Prostate gland (tissue), 2 donors: ENCODE measurements around the gene PTGDS. TPM values are rescaled to one million over a fixed set of nuclear protein-coding genes. Genes with fewer than 3 reads are reported as not detected.

Experiments
- DNase-seq: peaks from one replicate; pipeline ENCODE4 v3.0.0-alpha.2; 2019; ENCODE audit warnings: low spot score
- H3K27ac ChIP-seq, 2 donors: fragments of 200-600 bp; sonication (generic); 2 replicates each; pipeline ENCODE4 v1.5.1; 2017 to 2019
- H3K27me3 ChIP-seq: fragments of 200-600 bp; sonication (generic); replicated peaks from 2 replicates; pipeline ENCODE4 v1.5.1; 2019; ENCODE audit not compliant: insufficient read depth
- H3K36me3 ChIP-seq, 2 donors: fragments of 200-600 bp; sonication (generic); 1 replicate in 1 of 2; 2 replicates in 1 of 2; pipeline versions ENCODE4 v1.5.1 to v1.8.1; 2017 to 2019
- H3K4me1 ChIP-seq: fragments of 200-600 bp; sonication (generic); replicated peaks from 2 replicates; pipeline ENCODE4 v1.5.1; 2019
- H3K4me3 ChIP-seq, 2 donors: fragments of 200-600 bp; sonication (generic); 2 replicates each; pipeline ENCODE4 v1.5.1; 2017 to 2019
- H3K9me3 ChIP-seq: fragments of 200-600 bp; sonication (generic); 2 replicates; pipeline ENCODE4 v1.5.1; 2017
- POLR2A ChIP-seq: fragments of 450-650 bp; IDR thresholded peaks from one replicate; pipeline ENCODE4 v1.6.1; 2016; ENCODE audit warnings: antibody characterized with exemption, mild to moderate bottlenecking
- POLR2AphosphoS5 ChIP-seq: sonication (generic); formaldehyde crosslinking; IDR thresholded peaks from one replicate; pipeline ENCODE4 v1.6.1; 2017; ENCODE audit warnings: antibody characterized with exemption
- WGBS: methylation state at CpG from one replicate; pipeline ENCODE4 v1.1.5; 2018; 5-methylcytosine and 5-hydroxymethylcytosine counted together
- intact Hi-C: fragments of 100-400 bp; cut with DNase I; formaldehyde crosslinking; loops from one replicate; pipeline ENCODE4 v1.14.2; 2022
- total RNA-seq, 2 donors: library from RNA; depleted of rRNA; stranded (reverse); fragments of >200 nt; gene quantifications; one replicate each; pipeline ENCODE4 v1.1.0, GENCODE V29; 2016
- TF ChIP-seq, protein P1 (sequence below), 4 experiments: fragments of 200-600 bp in 2 of 4; fragments of 450-650 bp in 2 of 4; sonication (generic) in 2 of 4; IDR thresholded peaks; 1 replicate in 3 of 4; 2 replicates in 1 of 4; pipeline ENCODE4 v1.5.1; 2016 to 2019; ENCODE audit warnings: antibody characterized with exemption in 4 of 4, mild to moderate bottlenecking in 2 of 4, moderate library complexity in 2 of 4

The PTGDS gene
- total RNA-seq, 2 donors from 2014 or later, result 59.4 to 5,242 TPM

DNA sequence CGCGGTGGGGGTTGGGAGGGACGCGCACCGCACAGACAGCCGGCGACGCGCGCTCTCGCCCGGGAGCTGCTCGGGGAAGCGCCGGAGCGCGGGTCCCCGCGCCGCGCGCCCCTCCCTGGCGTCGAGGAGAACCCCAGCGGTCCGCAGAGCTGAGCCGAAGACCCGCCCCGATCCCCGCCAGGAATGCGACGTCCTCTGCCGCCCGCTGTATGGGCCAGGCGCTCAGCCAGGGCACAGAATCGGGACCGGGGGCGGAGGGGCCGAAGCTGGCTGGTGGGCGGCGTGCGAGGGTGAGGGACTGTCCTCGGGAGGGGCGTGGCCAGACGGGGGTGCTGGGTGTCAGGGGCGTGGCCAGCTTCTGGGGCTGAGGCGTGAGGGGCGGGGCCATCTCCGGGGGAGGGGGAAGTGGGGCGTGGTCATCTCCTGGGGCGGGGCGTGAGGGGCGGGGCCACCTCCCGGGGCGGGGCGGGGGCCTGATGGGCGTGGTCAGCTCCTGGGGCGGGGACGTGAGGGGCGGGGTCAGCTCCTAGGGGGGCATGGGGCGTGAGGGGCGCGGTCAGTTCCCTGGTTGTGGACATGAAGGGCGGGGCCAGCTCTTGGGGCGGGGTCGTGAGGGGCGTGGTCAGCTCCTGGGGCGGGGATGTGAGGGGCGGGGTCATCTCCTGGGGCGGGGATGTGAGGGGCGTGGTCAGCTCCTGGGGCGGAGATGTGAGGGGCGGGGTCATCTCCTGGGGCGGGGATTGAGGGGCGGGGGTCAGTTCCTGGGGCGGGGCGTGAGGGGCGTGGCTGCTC, 965 bp downstream of the PTGDS start:
- H3K4me1 ChIP-seq, result no peaks in the 10 kb centered on the region
- peak; percentile 45 for DNase-seq
- H3K4me3 ChIP-seq, result peak overlapping the region; percentile 25 to 41
- H3K36me3 ChIP-seq, result no peaks in the 10 kb centered on the region
- no peaks in the 10 kb centered on the region for H3K27me3 ChIP-seq
- TF ChIP-seq, protein P1, sequence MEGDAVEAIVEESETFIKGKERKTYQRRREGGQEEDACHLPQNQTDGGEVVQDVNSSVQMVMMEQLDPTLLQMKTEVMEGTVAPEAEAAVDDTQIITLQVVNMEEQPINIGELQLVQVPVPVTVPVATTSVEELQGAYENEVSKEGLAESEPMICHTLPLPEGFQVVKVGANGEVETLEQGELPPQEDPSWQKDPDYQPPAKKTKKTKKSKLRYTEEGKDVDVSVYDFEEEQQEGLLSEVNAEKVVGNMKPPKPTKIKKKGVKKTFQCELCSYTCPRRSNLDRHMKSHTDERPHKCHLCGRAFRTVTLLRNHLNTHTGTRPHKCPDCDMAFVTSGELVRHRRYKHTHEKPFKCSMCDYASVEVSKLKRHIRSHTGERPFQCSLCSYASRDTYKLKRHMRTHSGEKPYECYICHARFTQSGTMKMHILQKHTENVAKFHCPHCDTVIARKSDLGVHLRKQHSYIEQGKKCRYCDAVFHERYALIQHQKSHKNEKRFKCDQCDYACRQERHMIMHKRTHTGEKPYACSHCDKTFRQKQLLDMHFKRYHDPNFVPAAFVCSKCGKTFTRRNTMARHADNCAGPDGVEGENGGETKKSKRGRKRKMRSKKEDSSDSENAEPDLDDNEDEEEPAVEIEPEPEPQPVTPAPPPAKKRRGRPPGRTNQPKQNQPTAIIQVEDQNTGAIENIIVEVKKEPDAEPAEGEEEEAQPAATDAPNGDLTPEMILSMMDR (IDR thresholded peaks at IDR 0.05), result peak in 1 of 4 experiments; percentile 7
- TF ChIP-seq POLR2AphosphoS5 (peak; percentile 6), POLR2A (no peak)
- peak overlapping the region; percentile 60 to 61 for H3K27ac ChIP-seq
- WGBS, result 0% methylated on average over 25 of the region's 78 CpGs
- H3K9me3 ChIP-seq, result no peaks in the 10 kb centered on the region
- intact Hi-C loops, result no loop called here

DNA sequence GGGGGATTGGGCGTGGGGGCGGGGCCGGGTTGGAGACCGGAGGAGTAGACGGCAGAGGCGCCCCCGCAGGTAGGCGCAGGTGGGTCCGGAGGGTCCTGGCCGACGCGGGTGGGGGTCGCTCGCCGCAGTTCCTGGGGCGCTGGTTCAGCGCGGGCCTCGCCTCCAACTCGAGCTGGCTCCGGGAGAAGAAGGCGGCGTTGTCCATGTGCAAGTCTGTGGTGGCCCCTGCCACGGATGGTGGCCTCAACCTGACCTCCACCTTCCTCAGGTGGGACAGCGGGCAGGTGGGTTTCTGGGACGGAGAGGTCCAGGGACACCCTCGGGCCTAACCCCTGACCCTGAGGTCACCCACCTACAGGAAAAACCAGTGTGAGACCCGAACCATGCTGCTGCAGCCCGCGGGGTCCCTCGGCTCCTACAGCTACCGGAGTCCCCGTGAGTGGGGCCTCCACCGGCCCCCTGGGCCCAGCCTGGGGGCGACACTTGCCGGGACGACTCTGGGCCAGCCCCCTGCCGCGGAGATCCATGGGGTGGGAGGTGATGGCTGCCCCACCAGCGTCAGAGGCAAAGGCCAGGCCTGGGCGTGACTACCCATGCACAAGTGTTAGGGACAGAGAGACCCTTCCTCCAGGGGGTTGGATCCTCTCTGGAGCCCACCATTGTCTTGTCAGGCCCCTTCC, 1.7 kb downstream of the PTGDS start:
- no peak overlapping the region for H3K4me3 ChIP-seq
- 61% methylated on average over 30 of the region's 41 CpGs for WGBS
- no peaks in the 10 kb centered on the region for H3K9me3 ChIP-seq
- no peaks in the 10 kb centered on the region for H3K4me1 ChIP-seq
- no peak for DNase-seq
- no peaks in the 10 kb centered on the region for H3K36me3 ChIP-seq
- H3K27me3 ChIP-seq, result no peaks in the 10 kb centered on the region
- H3K27ac ChIP-seq, result no peak overlapping the region
- intact Hi-C loops, result no loop called here
- no peak for TF ChIP-seq POLR2A
- TF ChIP-seq, protein P1 (IDR thresholded peaks at IDR 0.05), result no peak
- no peak for TF ChIP-seq POLR2AphosphoS5

DNA sequence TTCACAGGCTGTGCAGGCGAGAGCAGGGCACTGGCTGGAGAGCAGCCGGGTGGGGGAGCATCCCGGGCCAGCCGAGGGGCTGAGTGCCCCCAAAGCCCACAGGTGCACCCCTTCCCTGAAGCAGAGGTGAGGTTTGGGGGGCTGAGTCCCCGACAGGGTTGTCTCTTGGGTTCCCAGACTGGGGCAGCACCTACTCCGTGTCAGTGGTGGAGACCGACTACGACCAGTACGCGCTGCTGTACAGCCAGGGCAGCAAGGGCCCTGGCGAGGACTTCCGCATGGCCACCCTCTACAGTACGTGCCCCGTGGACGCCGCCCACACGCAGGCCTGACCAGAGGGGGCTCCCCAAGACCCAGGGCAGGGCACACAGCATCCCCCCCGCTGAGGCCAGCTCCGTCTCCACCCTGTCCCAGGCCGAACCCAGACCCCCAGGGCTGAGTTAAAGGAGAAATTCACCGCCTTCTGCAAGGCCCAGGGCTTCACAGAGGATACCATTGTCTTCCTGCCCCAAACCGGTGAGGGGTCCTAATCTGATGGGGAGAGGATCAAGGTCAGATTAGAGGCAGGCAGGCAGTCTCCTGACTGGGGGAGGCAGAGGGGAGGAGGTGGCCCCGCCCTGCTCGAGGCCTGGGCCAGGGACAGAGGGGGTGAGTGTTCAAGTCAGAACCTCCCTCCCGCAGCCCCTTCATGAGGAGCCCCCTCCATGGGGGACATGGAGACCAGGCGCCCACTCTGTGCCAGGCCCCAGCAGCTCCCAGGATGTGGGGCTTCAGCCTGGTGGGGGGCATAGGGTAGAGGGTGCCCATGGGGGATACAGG, 2.7 kb downstream of the PTGDS start:
- Histone ChIP-seq H3K27ac (no peak overlapping the region), H3K27me3 (peaks cover 1% of the 10 kb centered on the region), H3K36me3 (no peaks in the 10 kb centered on the region), H3K9me3 (no peaks in the 10 kb centered on the region), H3K4me3 (no peak overlapping the region), H3K4me1 (no peaks in the 10 kb centered on the region)
- DNase-seq, result no peak
- intact Hi-C loops, result no loop called here
- WGBS, result 87% methylated on average over 20 of the region's 26 CpGs
- TF ChIP-seq POLR2A, result no peak
- TF ChIP-seq, protein P1 (IDR thresholded peaks at IDR 0.05), result no peak
- TF ChIP-seq POLR2AphosphoS5, result no peak

DNA sequence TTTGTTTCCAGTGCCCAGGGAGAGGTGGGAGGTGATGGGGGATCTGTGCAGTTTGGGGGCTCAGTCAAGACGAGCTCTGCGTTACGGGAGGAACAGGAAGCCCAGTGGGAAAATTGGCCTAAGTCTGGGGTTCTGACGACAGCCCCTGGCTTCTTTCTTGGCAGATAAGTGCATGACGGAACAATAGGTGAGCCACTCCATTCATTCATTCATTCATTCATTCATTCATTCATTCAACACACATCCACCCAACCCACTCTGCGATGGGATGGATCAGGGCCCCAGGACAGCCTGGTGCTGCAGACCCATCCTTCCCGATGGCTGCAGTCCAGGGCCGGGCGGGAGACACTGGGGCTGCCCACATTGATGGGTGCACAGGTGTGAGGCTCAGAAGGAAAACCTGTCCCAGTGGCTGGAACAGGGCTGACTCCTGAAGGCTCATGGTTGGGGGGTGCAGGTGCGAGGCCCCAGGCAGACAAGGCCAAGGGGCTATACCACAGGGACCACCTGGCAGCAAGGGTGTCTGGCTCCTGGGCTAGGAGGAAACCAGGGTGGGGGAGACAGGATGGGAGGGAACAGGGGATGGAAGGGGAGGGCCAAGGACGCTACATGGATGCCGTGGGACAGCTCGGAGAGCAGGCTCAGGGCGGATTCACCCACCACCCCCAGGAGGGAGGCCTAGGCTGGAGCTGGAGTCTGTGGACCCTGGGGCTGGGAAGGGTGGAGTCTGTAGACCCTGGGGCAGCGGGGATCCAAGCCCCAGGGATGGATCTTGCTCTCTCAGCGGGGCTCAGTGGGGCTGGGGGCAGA, 3.6 kb downstream of the PTGDS start:
- no peak for DNase-seq
- no peaks in the 10 kb centered on the region for H3K36me3 ChIP-seq
- TF ChIP-seq POLR2A (no peak), POLR2AphosphoS5 (no peak)
- TF ChIP-seq, protein P1 (IDR thresholded peaks at IDR 0.05), result no peak
- intact Hi-C loops, result no loop called here
- no peaks in the 10 kb centered on the region for H3K4me1 ChIP-seq
- H3K4me3 ChIP-seq, result no peak overlapping the region
- no peak overlapping the region for H3K27ac ChIP-seq
- 93% methylated on average over 16 of the region's 16 CpGs for WGBS
- H3K27me3 ChIP-seq, result peaks cover 1% of the 10 kb centered on the region
- no peaks in the 10 kb centered on the region for H3K9me3 ChIP-seq
